Endothelial cell of umbilical vein (primary cell): ENCODE data around the gene DLL3. TPM values are rescaled to one million over a fixed set of nuclear protein-coding genes. Genes with fewer than 3 reads are reported as not detected.

Experiments
- BruUV-seq: library from RNA; stranded (reverse); fragments of 400-500 nt; replicated peaks from 2 replicates; lab custom pipeline; 2021; lab: Mats Ljungman, UMichigan
- CTCF ChIA-PET: fragments of 300-600, 350-600 bp; sonication (Branson Sonifier 250); formaldehyde crosslinking; loops from one replicate; lab custom pipeline; 2021; ENCODE audit warnings: antibody characterized with exemption, inconsistent platforms; lab: Charles Lee
- POLR2A ChIA-PET: fragments of 300-600, 350-600 bp; sonication (Branson Sonifier 250); formaldehyde crosslinking; loops from one replicate; lab custom pipeline; 2021; ENCODE audit warnings: antibody characterized with exemption, inconsistent platforms; lab: Charles Lee
- DNase-seq: peaks from one replicate; pipeline ENCODE4 v3.0.0-alpha.2; 2011; ENCODE audit warnings: low read depth, low spot score
- FAIRE-seq: peaks from 2 replicates; lab custom pipeline; 2011; peaks lifted over from hg19 to GRCh38; lab: Jason Lieb, UNC
- H2AFZ ChIP-seq: 2 replicates; pipeline ENCODE4 v1.6.0; 2012; ENCODE audit warnings: low read depth, low read length, control low read depth, inconsistent platforms
- H3K27ac ChIP-seq: 2 replicates; pipeline ENCODE4 v1.5.1; 2011; ENCODE audit warnings: low read depth, mild to moderate bottlenecking, control low read depth, low read length, moderate library complexity; ENCODE audit not compliant: insufficient read depth
- H3K27me3 ChIP-seq, 2 experiments: 2 replicates each; pipeline versions ENCODE4 v1.6.0 to v1.6.1; 2011; ENCODE audit warnings: low read length in 2 of 2, mixed read lengths in 1 of 2; ENCODE audit not compliant: control insufficient read depth in 2 of 2, insufficient read depth in 2 of 2
- H3K36me3 ChIP-seq, 2 experiments: 2 replicates in 1 of 2; 3 replicates in 1 of 2; pipeline ENCODE4 v1.5.1; 2011; ENCODE audit warnings: low read length in 2 of 2, mild to moderate bottlenecking in 1 of 2, moderate library complexity in 1 of 2; ENCODE audit not compliant: control insufficient read depth in 2 of 2, insufficient read depth in 2 of 2; ENCODE audit errors: extremely low read depth in 1 of 2
- H3K4me1 ChIP-seq: 3 replicates; pipeline ENCODE4 v1.5.1; 2011; ENCODE audit warnings: mild to moderate bottlenecking, low read length; ENCODE audit not compliant: control insufficient read depth, insufficient read depth; ENCODE audit errors: extremely low read depth
- H3K4me2 ChIP-seq: 2 replicates; pipeline ENCODE4 v1.6.1; 2011; ENCODE audit warnings: low read length, control low read depth, mixed read lengths; ENCODE audit not compliant: insufficient read depth
- H3K4me3 ChIP-seq, 3 experiments: fragments of 200-600 bp in 1 of 3; sonication (generic), shearing (Covaris generic) in 1 of 3; replicated peaks in 1 of 3; 2 replicates each; pipeline ENCODE4 v1.5.1; 2011 to 2016; ENCODE audit warnings: control low read depth in 3 of 3, low read length in 3 of 3, mild to moderate bottlenecking in 2 of 3, inconsistent platforms in 1 of 3, low read depth in 1 of 3, moderate library complexity in 1 of 3; ENCODE audit not compliant: insufficient read depth in 1 of 3
- H3K79me2 ChIP-seq: 2 replicates; pipeline ENCODE4 v1.6.0; 2012; ENCODE audit warnings: low read length, inconsistent platforms; ENCODE audit not compliant: control insufficient read depth, insufficient read depth
- H3K9ac ChIP-seq: replicated peaks from 2 replicates; pipeline ENCODE3; 2011; ENCODE audit warnings: low read length, control low read depth; ENCODE audit not compliant: insufficient read depth; ENCODE audit errors: extremely low read depth
- H3K9me1 ChIP-seq: replicated peaks from 3 replicates; pipeline ENCODE4 v1.6.0; 2011; ENCODE audit warnings: mild to moderate bottlenecking, low read length; ENCODE audit not compliant: control insufficient read depth, insufficient read depth; ENCODE audit errors: extremely low read depth
- H3K9me3 ChIP-seq: replicated peaks from 2 replicates; pipeline ENCODE4 v1.5.1; 2012; ENCODE audit warnings: low read length, inconsistent platforms; ENCODE audit not compliant: control insufficient read depth, insufficient read depth
- H4K20me1 ChIP-seq: replicated peaks from 2 replicates; pipeline ENCODE3; 2011; ENCODE audit warnings: mild to moderate bottlenecking, low read length; ENCODE audit not compliant: control insufficient read depth, insufficient read depth; ENCODE audit errors: extremely low read depth
- CTCF ChIP-seq, 2 donors: IDR thresholded peaks; 1 replicate in 1 of 2; 2 replicates in 1 of 2; pipeline ENCODE4 v1.5.1; 2011; ENCODE audit warnings: low read length in 2 of 2, mild to moderate bottlenecking in 2 of 2, moderate library complexity in 2 of 2, control low read depth in 1 of 2, inconsistent platforms in 1 of 2, low read depth in 1 of 2; ENCODE audit not compliant: insufficient read depth in 1 of 2; ENCODE audit errors: extremely low read depth in 1 of 2
- EZH2 ChIP-seq: IDR thresholded peaks from 2 replicates; pipeline ENCODE4 v1.6.1; 2012; ENCODE audit warnings: borderline replicate concordance, low read depth, mild to moderate bottlenecking, moderate library complexity, low read length, inconsistent platforms; ENCODE audit not compliant: severe bottlenecking
- FOS ChIP-seq: IDR thresholded peaks from 2 replicates; pipeline ENCODE4 v1.6.1; 2011; ENCODE audit warnings: mild to moderate bottlenecking, low read length, moderate library complexity, borderline replicate concordance; ENCODE audit not compliant: insufficient read depth
- GATA2 ChIP-seq: IDR thresholded peaks from 2 replicates; pipeline ENCODE4 v1.7.0; 2011; ENCODE audit warnings: low read depth, mild to moderate bottlenecking, moderate library complexity, mixed read lengths, low read length; ENCODE audit not compliant: insufficient read length, insufficient read depth
- JUN ChIP-seq: IDR thresholded peaks from 2 replicates; pipeline ENCODE4 v1.6.1; 2011; ENCODE audit warnings: borderline replicate concordance, low read depth; ENCODE audit not compliant: insufficient read length, insufficient read depth
- MAX ChIP-seq: IDR thresholded peaks from 2 replicates; pipeline ENCODE4 v1.6.1; 2011; ENCODE audit not compliant: insufficient read depth, insufficient read length
- MYC ChIP-seq: IDR thresholded peaks from one replicate; pipeline ENCODE4 v1.6.1; 2011; ENCODE audit warnings: mild to moderate bottlenecking, low read depth, low read length
- POLR2A ChIP-seq: IDR thresholded peaks from 2 replicates; pipeline ENCODE4 v1.6.1; 2012; ENCODE audit warnings: low read depth, mild to moderate bottlenecking, control low read depth, low read length
- POLR2AphosphoS5 ChIP-seq: IDR thresholded peaks from 2 replicates; pipeline ENCODE4 v1.6.1; 2012; ENCODE audit warnings: low read depth, mild to moderate bottlenecking, control low read depth, low read length, moderate library complexity; ENCODE audit not compliant: insufficient read depth
- dilution Hi-C: fragments of 300-500 bp; cut with MboI; formaldehyde crosslinking; loops from one replicate; pipeline ENCODE4 v1.15.0; 2019; ENCODE audit warnings: low sequenced_read_pairs; ENCODE audit not compliant: extremely low pct_ligation_motif_present
- intact Hi-C: fragments of 100-400 bp; cut with micrococcal nuclease; formaldehyde crosslinking; loops from one replicate; pipeline ENCODE4 v1.10.0; 2022
- polyA plus RNA-seq, 4 experiments: library from polyadenylated mRNA; depleted of rRNA in 3 of 4; stranded (reverse) in 3 of 4; unstranded in 1 of 4; fragments of >200 nt; gene quantifications; 2 replicates each; pipeline versions ENCODE4 v1.2.1 to v1.2.3, GENCODE V29; 2011 to 2012; ENCODE audit warnings: missing spikeins in 1 of 4
- total RNA-seq: library from RNA; stranded (reverse); gene quantifications from 2 replicates; pipeline ENCODE4 v1.2.3, GENCODE V29; 2021

The DLL3 gene
- total and polyA plus RNA-seq, 2 donors (not counting 3 experiments of a cell fraction or from before 2014, with no cell fraction given), result 0.40 to 0.73 TPM

- no peak overlapping the region for H3K9ac ChIP-seq
- TF ChIP-seq GATA2 (no peak), POLR2AphosphoS5 (no peak), EZH2 (no peak), POLR2A (no peak), FOS (no peak), MYC (no peak), CTCF (IDR thresholded peaks at IDR 0.05; ENCODE audit: extremely low read depth in 1 of 2, insufficient read depth in 1 of 2, low read depth in 1 of 2, low read length in 2 of 2) (no peak), JUN (no peak), MAX (no peak)
- H3K4me2 ChIP-seq, result no peak overlapping the region
- no TSS peak for BruUV-seq
- no peak overlapping the region for H2AFZ ChIP-seq
- DNase-seq (no peak), FAIRE-seq (no peak)
- ChIA-PET POLR2A (no interaction called here), CTCF (interaction anchor here (1.4 kb wide), 1 partner anchor 9 kb away, joined by 3 read pairs; no protein-coding TSS in a partner anchor)
- no peaks in the 10 kb centered on the region for H3K27me3 ChIP-seq
- no peak overlapping the region for H3K4me3 ChIP-seq
- dilution Hi-C loops (no loop called here), intact Hi-C loops (no loop called here)
- peaks cover 5 to 19% of the 10 kb centered on the region in 2 experiments for H3K36me3 ChIP-seq
- H3K27ac ChIP-seq, result no peak overlapping the region
- H3K9me3 ChIP-seq, result no peaks in the 10 kb centered on the region
- H3K9me1 ChIP-seq, result no peaks in the 10 kb centered on the region
- H4K20me1 ChIP-seq, result no peaks in the 10 kb centered on the region
- peaks cover 16% of the 10 kb centered on the region for H3K4me1 ChIP-seq
- H3K79me2 ChIP-seq, result peaks cover 19% of the 10 kb centered on the region
Measured at GRCh38 chr19:39483141-39483540, 15.6 kb upstream of the DLL3 start.
